AG04450 (cell line): ENCODE measurements around the gene TALDO1. TPM values are rescaled to one million over a fixed set of nuclear protein-coding genes. Genes with fewer than 3 reads are reported as not detected.

Experiments used
- CTCF ChIA-PET: fragments of 300-600, 350-600 bp; formaldehyde crosslinking; extraction: SDS; loops from one replicate; lab custom pipeline; 2022; ENCODE audit warnings: antibody characterized with exemption, inconsistent platforms; lab: Charles Lee
- POLR2A ChIA-PET: fragments of 350-600 bp; formaldehyde crosslinking; extraction: SDS; loops from one replicate; lab custom pipeline; 2021; ENCODE audit warnings: antibody characterized with exemption, inconsistent platforms; lab: Yijun Ruan, JAX
- DNase-seq: peaks from one replicate; pipeline ENCODE4 v3.0.0-alpha.2; 2011; ENCODE audit warnings: low read depth, low spot score
- H3K27ac ChIP-seq: one replicate; pipeline ENCODE4 v1.5.1; 2012; ENCODE audit warnings: low read depth, low read length, control low read depth
- H3K27me3 ChIP-seq: one replicate; pipeline ENCODE4 v1.6.0; 2012; ENCODE audit warnings: low read length; ENCODE audit not compliant: control insufficient read depth, insufficient read depth
- H3K4me3 ChIP-seq: 2 replicates; pipeline ENCODE4 v1.5.1; 2011; ENCODE audit warnings: mild to moderate bottlenecking, low read depth, low read length, control low read depth
- H3K9me3 ChIP-seq: 2 replicates; pipeline ENCODE4 v1.5.1; 2012; ENCODE audit warnings: low read length; ENCODE audit not compliant: control insufficient read depth, insufficient read depth
- polyA plus RNA-seq: library from polyadenylated mRNA; depleted of rRNA; stranded (reverse); fragments of >200 nt; gene quantifications from 2 replicates; pipeline ENCODE4 v1.2.3, GENCODE V29; 2011
- TF ChIP-seq, protein P1 (sequence below): IDR thresholded peaks from 2 replicates; pipeline ENCODE4 v1.5.1; 2011; ENCODE audit warnings: low read depth, low read length, control low read depth, inconsistent platforms

Gene TALDO1
- polyA plus RNA-seq, 1 experiment, result 242 TPM

DNA sequence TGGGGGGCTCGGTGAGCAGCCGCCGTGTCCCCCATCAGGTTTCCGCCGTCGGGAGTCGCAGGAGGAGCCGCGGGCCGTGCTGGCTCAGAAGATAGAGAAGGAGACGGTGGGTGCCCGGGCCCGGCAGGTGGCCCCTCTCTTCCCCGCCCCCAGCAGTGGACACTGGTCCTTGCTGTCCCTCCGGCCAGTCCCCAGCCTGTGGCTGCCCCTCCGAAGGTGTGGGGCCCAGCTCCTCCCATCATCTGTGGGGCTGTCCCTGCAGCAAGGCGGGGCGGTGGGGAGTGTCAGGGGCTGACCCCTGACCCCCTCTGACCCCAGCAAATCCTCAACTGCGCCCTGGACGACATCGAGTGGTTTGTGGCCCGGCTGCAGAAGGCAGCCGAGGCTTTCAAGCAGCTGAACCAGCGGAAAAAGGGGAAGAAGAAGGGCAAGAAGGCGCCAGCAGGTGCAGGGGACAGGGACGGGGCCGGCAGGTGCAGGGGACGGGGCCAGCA lies 26.0 kb upstream of the TALDO1 start:
- no peak for DNase-seq
- TF ChIP-seq, protein P1, sequence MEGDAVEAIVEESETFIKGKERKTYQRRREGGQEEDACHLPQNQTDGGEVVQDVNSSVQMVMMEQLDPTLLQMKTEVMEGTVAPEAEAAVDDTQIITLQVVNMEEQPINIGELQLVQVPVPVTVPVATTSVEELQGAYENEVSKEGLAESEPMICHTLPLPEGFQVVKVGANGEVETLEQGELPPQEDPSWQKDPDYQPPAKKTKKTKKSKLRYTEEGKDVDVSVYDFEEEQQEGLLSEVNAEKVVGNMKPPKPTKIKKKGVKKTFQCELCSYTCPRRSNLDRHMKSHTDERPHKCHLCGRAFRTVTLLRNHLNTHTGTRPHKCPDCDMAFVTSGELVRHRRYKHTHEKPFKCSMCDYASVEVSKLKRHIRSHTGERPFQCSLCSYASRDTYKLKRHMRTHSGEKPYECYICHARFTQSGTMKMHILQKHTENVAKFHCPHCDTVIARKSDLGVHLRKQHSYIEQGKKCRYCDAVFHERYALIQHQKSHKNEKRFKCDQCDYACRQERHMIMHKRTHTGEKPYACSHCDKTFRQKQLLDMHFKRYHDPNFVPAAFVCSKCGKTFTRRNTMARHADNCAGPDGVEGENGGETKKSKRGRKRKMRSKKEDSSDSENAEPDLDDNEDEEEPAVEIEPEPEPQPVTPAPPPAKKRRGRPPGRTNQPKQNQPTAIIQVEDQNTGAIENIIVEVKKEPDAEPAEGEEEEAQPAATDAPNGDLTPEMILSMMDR, result no peak
- CTCF ChIA-PET, result no interaction called here
- H3K27ac ChIP-seq, result no peak overlapping the region
- peaks cover 30% of the 10 kb centered on the region for H3K27me3 ChIP-seq
- H3K4me3 ChIP-seq, result no peak overlapping the region
- H3K9me3 ChIP-seq, result no peaks in the 10 kb centered on the region; the same call in 1 of the 2 replicates
- POLR2A ChIA-PET, result interaction anchor here (0.5 to 2.8 kb wide), 2 partner anchors 15 to 25 kb away, joined by 10 read pairs; partner anchors contain the start of genes DEAF1, EPS8L2 and TMEM80

DNA sequence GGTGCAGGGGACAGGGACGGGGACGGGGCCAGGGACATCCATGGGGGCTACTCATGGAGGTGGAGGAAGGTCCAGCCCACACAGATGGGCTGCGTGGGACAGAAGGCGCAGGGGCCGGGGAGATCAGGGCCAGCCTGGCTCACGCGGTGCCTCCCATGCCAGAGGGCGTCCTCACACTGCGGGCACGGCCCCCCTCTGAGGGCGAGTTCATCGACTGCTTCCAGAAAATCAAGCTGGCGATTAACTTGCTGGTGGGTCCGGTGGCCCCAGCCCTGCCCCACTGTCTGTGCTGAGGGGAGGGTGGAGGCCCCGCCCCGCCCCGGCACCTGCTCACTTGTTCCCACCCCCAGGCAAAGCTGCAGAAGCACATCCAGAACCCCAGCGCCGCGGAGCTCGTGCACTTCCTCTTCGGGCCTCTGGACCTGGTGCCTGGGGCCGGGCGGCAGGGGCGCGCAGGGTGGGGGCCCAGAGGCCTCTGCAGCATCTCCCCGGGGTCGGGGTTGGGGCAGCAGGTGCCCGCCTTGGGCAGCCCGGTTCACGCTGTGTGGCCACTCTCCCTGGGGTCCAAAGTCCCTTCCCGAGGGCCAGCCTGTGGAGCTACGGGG lies 25.4 kb upstream of the TALDO1 start:
- DNase-seq, result no peak
- Histone ChIP-seq H3K4me3 (no peak overlapping the region), H3K27ac (no peak overlapping the region), H3K9me3 (no peaks in the 10 kb centered on the region; the same call in 1 of the 2 replicates), H3K27me3 (peaks cover 30% of the 10 kb centered on the region)
- ChIA-PET POLR2A (interaction anchor here (0.6 kb wide), 1 partner anchor 17 kb away, joined by 4 read pairs; no protein-coding TSS in a partner anchor), CTCF (interaction anchor here (1.4 to 2.1 kb wide), 4 partner anchors 11 to 60 kb away, joined by 4 to 23 read pairs (median 8); partner anchors contain the start of gene TMEM80)
- TF ChIP-seq, protein P1, result no peak

DNA sequence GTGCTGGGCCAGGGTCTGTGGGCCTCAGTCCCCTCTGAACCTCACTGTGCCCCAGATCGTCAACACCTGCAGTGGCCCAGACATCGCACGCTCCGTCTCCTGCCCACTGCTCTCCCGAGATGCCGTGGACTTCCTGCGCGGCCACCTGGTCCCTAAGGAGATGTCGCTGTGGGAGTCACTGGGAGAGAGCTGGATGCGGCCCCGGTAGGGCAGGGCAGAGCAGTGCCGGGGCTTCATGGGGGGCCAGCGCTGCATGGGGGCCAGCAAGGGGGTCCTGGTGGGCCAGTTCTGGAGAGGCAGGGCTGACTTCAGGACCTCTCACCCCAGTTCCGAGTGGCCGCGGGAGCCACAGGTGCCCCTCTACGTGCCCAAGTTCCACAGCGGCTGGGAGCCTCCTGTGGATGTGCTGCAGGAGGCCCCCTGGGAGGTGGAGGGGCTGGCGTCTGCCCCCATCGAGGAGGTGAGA lies 24.9 kb upstream of the TALDO1 start:
- no peak overlapping the region for H3K4me3 ChIP-seq
- no peak for DNase-seq
- POLR2A ChIA-PET, result interaction anchor here (0.6 kb wide), 1 partner anchor 16 kb away, joined by 4 read pairs; no protein-coding TSS in a partner anchor
- no peaks in the 10 kb centered on the region; the same call in 1 of the 2 replicates for H3K9me3 ChIP-seq
- CTCF ChIA-PET, result interaction anchor here (0.9 to 2.1 kb wide), 6 partner anchors 11 to 61 kb away, joined by 3 to 23 read pairs (median 6); partner anchors contain the start of gene TMEM80
- TF ChIP-seq, protein P1, result no peak
- peaks cover 30% of the 10 kb centered on the region for H3K27me3 ChIP-seq
- H3K27ac ChIP-seq, result no peak overlapping the region

DNA sequence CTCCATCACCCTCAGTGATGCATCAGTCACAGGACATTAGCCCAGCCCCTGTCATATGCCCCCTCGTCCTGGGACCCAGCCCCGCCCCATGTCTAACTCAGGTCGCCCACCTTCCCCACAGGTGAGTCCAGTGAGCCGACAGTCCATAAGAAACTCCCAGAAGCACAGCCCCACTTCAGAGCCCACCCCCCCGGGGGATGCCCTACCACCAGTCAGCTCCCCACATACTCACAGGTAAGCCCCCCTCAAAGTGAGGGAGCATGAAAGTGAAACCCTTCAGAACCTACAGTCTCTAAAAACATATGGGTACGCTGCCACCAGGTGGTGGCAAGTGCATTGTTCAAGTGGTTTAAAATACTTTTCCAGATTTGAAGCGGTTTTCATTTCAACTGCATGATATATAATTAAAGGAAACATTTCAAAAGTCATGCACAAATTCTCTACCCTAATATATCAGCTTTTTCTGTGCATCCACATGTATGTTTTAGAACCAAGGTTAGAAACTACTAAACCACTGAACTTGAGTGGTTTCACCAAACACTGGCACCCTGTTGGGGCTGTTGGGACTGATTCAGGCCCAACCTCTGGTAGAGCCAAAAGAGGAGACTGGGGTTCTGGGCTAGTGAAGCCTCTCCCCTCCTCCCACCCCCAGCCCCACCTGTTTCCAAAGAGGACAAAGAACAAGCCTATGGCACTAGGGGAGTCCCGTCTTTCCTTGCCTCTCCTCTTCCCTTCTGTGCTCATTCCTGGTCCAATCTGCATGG lies 24.0 kb upstream of the TALDO1 start:
- no peak overlapping the region for H3K27ac ChIP-seq
- TF ChIP-seq, protein P1, result peak; percentile 69
- peaks cover 30% of the 10 kb centered on the region for H3K27me3 ChIP-seq
- H3K4me3 ChIP-seq, result no peak overlapping the region
- POLR2A ChIA-PET, result no interaction called here
- CTCF ChIA-PET, result interaction anchor here (0.5 to 2.1 kb wide), 10 partner anchors 10 to 168 kb away, joined by 3 to 23 read pairs (median 5); partner anchors contain the start of gene TMEM80
- no peak for DNase-seq
- H3K9me3 ChIP-seq, result no peaks in the 10 kb centered on the region; the same call in 1 of the 2 replicates
